NCI-H2227 (cell line): ENCODE data around the gene SWT1.
A peak's percentile ranks its signal among the peaks of the same experiment; 100 is the strongest.

ENCODE experiments used
- DNase-seq: peaks from one replicate; lab custom pipeline; 2025; ENCODE audit not compliant: unreplicated experiment; lab: John Stamatoyannopoulos, UW

SWT1 gene

GRCh38 chr1:185284533-185285276, 127.7 kb downstream of the SWT1 start:
- no peak for DNase-seq

GRCh38 chr1:185287451-185287850, 130.5 kb downstream of the SWT1 start:
- no peak for DNase-seq

GRCh38 chr1:185288435-185288834, 131.5 kb downstream of the SWT1 start:
- no peak for DNase-seq

GRCh38 chr1:185289880-185290279, 132.9 kb downstream of the SWT1 start:
- no peak for DNase-seq

- no peak for DNase-seq
Observed at GRCh38 chr1:185291159-185291558, 134.2 kb downstream of the SWT1 start.

GRCh38 chr1:185291652-185292051, 134.7 kb downstream of the SWT1 start:
- DNase-seq, result no peak

GRCh38 chr1:185292237-185292636, 135.3 kb downstream of the SWT1 start:
- no peak for DNase-seq

GRCh38 chr1:185293967-185294542, 137.1 kb downstream of the SWT1 start:
- no peak for DNase-seq

- no peak for DNase-seq
Observed at GRCh38 chr1:185295091-185295490, 138.1 kb downstream of the SWT1 start.

GRCh38 chr1:185297982-185298381, 141.0 kb downstream of the SWT1 start:
- DNase-seq, result no peak

- no peak for DNase-seq
Observed at GRCh38 chr1:185300152-185300551, 143.2 kb downstream of the SWT1 start.

GRCh38 chr1:185305419-185305818, 148.5 kb downstream of the SWT1 start:
- no peak for DNase-seq

- DNase-seq, result no peak
Observed at GRCh38 chr1:185308126-185308525, 151.2 kb downstream of the SWT1 start.

GRCh38 chr1:185309566-185309965, 152.6 kb downstream of the SWT1 start:
- DNase-seq, result no peak

GRCh38 chr1:185311589-185312225, 154.7 kb downstream of the SWT1 start:
- no peak for DNase-seq

GRCh38 chr1:185312361-185313138, 155.6 kb downstream of the SWT1 start:
- DNase-seq, result no peak

GRCh38 chr1:185314411-185314810, 157.4 kb downstream of the SWT1 start:
- no peak for DNase-seq

- peak; percentile 52 for DNase-seq
Observed at GRCh38 chr1:185315445-185316071, 158.6 kb downstream of the SWT1 start.

- peak; percentile 91 for DNase-seq
Observed at GRCh38 chr1:185316163-185317033, 159.4 kb downstream of the SWT1 start.
